HG03135 (cell line): Measurements from ENCODE around the gene NPEPPS.

Experiments used
- ATAC-seq: cut with Tn5 transposase; IDR thresholded peaks from one replicate; pipeline ENCODE4 v1.9.1; 2021; ENCODE audit warnings: mild to moderate bottlenecking, moderate library complexity; ENCODE audit not compliant: unreplicated experiment

NPEPPS gene

DNA sequence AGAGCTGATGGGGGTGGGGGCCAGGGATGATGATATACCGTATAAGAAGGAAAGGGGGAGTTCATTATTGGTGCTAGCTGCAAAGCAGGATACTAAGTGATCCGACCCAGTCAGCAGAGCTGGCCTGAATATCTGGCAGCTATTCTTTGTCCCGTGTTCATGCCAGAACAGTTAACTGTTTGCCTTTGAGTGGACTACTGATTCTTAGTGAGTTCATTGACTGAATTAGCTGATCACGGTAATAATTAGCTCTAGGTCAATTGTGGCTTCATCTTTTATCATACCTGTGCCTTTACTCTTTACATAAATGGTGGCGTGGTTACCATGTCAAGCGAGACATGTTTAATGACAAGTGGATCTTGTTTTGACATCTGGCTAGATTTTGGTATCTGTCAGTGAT lies 124.1 kb downstream of the NPEPPS start:
- ATAC-seq, result no peak

DNA sequence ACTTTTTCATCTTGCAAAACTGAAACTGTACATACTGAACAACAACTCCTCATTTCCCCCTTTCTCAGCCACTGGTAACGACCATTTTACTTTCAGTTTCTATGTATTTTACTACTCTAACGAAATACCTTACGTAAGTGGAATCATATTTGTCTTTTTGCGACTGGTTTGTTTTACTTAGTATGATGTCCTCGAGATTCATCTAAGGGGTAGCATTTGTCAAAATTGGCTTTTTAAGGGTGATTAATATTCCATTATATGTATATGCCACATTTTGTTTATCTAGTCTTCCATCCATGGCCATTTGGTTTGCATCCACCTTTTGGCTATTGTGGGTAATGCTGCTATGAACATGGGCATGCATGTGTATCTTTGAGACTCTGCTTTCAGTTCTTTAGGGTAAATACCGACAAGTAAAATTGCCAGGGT lies 129.2 kb downstream of the NPEPPS start:
- peak; percentile 58 for ATAC-seq

GRCh38 chr17:47663912-47664623 lies 133.2 kb downstream of the NPEPPS start:
- no peak for ATAC-seq

- ATAC-seq, result no peak
Observed at GRCh38 chr17:47664624-47664941, 133.7 kb downstream of the NPEPPS start.

DNA sequence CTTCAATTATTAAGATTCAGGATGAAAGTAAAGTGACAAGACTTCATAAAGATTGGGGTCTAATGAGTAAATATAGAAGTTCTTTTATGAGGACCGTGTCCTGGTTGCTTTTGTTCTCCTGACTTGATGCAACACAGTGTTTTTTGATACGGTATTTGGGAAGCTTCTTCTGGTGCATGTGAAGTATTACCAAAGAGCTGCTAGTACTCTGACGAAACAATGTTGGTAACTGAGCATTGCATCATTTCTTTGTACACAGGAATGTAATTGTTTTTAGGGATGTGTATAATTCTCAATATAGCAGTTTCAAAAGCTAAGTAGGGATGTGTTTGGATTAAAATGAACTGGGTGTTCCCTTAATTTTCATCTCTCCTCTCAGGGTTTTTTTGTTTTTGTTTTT lies 134.7 kb downstream of the NPEPPS start:
- ATAC-seq, result no peak

- no peak for ATAC-seq
Observed at GRCh38 chr17:47669081-47669480, 138.2 kb downstream of the NPEPPS start.

- ATAC-seq, result no peak
Observed at GRCh38 chr17:47670064-47670463, 139.2 kb downstream of the NPEPPS start.
